DOHH2 (cell line): ENCODE data around the gene SNRPD2.

Source experiments
- H3F3A ChIP-seq: fragments of 200-600 bp; sonication (generic), shearing (Covaris generic); 2 replicates; pipeline ENCODE4 v1.6.0; 2016; ENCODE audit warnings: antibody characterized with exemption, mild to moderate bottlenecking; ENCODE audit not compliant: control insufficient read depth, insufficient read depth
- H3K27ac ChIP-seq: fragments of 200-600 bp; sonication (generic); 2 replicates; pipeline ENCODE4 v1.5.1; 2014; ENCODE audit warnings: low read depth, mild to moderate bottlenecking, low read length, moderate library complexity
- H3K27me3 ChIP-seq: fragments of 200-600 bp; sonication (generic); 2 replicates; pipeline ENCODE4 v1.6.1; 2014; ENCODE audit warnings: mild to moderate bottlenecking, low read length, mixed read lengths; ENCODE audit not compliant: control insufficient read depth
- H3K36me3 ChIP-seq: fragments of 200-600 bp; sonication (generic); 2 replicates; pipeline ENCODE4 v1.6.1; 2014; ENCODE audit warnings: mild to moderate bottlenecking, low read length, moderate library complexity, mixed read lengths; ENCODE audit not compliant: control insufficient read depth
- H3K4me1 ChIP-seq: fragments of 200-600 bp; sonication (generic); 2 replicates; pipeline ENCODE4 v1.6.1; 2014; ENCODE audit warnings: mild to moderate bottlenecking, low read length, mixed read lengths; ENCODE audit not compliant: control insufficient read depth
- H3K4me2 ChIP-seq: fragments of 200-600 bp; sonication (generic); 2 replicates; pipeline ENCODE4 v1.6.0; 2014; ENCODE audit warnings: mild to moderate bottlenecking, low read length, moderate library complexity
- H3K4me3 ChIP-seq: fragments of 200-600 bp; sonication (generic); 2 replicates; pipeline ENCODE4 v1.5.1; 2014; ENCODE audit warnings: mild to moderate bottlenecking, low read length, mixed read lengths
- H3K79me2 ChIP-seq: fragments of 200-600 bp; sonication (generic); 2 replicates; pipeline ENCODE4 v1.6.1; 2014; ENCODE audit warnings: mild to moderate bottlenecking, low read length, mixed read lengths; ENCODE audit not compliant: control insufficient read depth
- H3K9me2 ChIP-seq: fragments of 200-600 bp; sonication (generic); replicated peaks from 2 replicates; pipeline ENCODE4 v1.6.1; 2014; ENCODE audit warnings: mild to moderate bottlenecking, low read length, mixed read lengths; ENCODE audit not compliant: control insufficient read depth
- H3K9me3 ChIP-seq: fragments of 200-600 bp; sonication (generic); 2 replicates; pipeline ENCODE4 v1.6.1; 2014; ENCODE audit warnings: antibody characterized with exemption, low read length, mixed read lengths; ENCODE audit not compliant: control insufficient read depth, insufficient read depth
- H4K20me1 ChIP-seq: fragments of 200-600 bp; sonication (generic); 2 replicates; pipeline ENCODE4 v1.6.0; 2014; ENCODE audit warnings: low read depth, mild to moderate bottlenecking, antibody characterized with exemption, low read length, moderate library complexity; ENCODE audit not compliant: control insufficient read depth, insufficient read depth
- EZH2phosphoT487 ChIP-seq: fragments of 200-600 bp; sonication (generic); IDR thresholded peaks from 2 replicates; pipeline ENCODE4 v1.6.1; 2017; ENCODE audit warnings: borderline replicate concordance, mild to moderate bottlenecking, antibody characterized with exemption, low read length, moderate library complexity, mixed read lengths
- TF ChIP-seq, protein P1 (sequence below): fragments of 200-600 bp; sonication (generic); IDR thresholded peaks from one replicate; pipeline ENCODE4 v1.5.1; 2014; ENCODE audit warnings: antibody characterized with exemption, mild to moderate bottlenecking, low read depth, low read length; ENCODE audit not compliant: poor library complexity, severe bottlenecking

SNRPD2 gene

DNA sequence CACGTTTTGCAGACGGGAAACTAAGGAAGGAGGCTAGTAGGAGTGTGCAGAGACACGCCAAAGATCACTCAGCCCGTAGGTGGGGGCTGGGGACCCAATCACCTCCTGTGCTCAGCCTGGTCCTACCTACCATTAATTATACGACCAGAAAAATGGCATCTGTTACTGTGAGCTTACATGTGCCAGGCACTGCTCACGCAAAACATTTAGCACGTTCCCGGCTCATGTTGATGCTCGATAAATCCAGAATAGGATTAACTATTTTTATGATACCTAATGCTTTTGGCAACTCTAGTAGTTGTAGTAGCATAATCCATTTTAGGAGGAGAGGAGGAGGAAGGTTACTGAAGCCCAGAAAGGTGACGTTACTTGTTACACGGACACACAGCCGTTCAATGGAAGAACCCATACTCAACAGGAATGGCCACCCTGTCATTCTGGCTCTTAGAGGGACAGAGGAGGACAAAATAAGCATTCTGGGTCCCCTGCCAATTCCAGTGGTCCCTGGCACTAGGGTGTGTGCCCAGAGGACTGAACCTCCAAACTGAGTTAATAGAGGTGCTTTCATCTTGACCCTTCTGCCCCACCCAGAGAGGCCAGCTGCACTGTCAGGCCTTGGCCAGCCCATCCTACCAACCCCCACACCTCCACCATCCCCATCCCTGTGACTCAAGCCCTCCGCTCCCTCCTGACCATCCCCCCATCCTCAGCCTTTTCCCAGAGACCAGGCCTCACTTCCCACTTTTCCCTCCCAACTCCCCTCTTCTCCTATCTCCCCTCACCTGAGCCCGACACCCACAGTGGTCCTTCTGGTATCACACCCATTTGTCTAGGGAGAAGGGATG, 47.6 kb downstream of the SNRPD2 start:
- peak overlapping the region; percentile 94; the same call in 1 of the 2 replicates for H3K4me2 ChIP-seq

DNA sequence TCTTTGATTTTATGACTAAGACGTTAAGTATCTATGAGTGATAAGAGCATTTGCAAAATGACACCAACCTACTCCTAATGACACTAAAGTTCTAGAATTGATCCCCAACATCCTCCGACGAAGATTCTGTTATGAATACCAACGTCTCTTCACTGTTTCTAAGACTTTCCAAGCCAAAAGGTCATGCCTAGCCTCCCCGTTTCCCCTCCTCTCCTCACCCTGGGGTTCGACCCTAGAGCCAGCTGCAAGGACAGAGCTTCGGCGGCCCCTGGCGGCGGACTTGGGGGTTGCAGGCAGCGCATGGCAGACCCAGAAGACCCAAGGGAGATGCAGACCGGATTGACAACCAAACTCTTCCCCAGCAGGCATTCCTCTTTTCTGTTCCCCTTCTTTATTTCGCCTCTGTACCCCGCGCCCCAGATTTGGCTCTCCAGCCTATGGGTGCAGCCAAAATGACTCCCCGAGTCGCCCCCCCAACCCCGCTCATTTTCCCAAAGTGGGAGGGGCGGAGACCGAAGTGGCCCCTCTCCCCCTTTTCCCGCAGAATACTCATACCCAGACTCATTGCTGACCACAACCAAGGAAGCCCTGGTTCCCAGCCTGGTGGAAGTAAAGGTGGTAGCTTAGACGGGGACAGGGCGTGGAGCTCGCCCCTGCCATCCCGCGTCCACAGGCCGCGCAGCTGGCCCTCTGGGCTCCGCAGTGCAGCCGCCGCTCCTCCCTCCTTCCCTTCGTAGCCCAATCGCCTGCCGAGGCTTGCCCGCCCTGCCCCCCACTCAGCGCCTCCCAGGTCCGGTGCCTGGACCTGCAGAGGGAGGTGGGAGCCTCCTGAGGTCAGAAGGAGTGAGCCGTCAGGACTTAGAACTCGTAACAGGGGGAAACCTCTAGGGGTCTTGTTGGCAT, 48.5 kb downstream of the SNRPD2 start:
- peak overlapping the region; percentile 83 for H3K27ac ChIP-seq
- H3K27me3 ChIP-seq = peaks cover 18% of the 10 kb centered on the region
- TF ChIP-seq, protein P1, sequence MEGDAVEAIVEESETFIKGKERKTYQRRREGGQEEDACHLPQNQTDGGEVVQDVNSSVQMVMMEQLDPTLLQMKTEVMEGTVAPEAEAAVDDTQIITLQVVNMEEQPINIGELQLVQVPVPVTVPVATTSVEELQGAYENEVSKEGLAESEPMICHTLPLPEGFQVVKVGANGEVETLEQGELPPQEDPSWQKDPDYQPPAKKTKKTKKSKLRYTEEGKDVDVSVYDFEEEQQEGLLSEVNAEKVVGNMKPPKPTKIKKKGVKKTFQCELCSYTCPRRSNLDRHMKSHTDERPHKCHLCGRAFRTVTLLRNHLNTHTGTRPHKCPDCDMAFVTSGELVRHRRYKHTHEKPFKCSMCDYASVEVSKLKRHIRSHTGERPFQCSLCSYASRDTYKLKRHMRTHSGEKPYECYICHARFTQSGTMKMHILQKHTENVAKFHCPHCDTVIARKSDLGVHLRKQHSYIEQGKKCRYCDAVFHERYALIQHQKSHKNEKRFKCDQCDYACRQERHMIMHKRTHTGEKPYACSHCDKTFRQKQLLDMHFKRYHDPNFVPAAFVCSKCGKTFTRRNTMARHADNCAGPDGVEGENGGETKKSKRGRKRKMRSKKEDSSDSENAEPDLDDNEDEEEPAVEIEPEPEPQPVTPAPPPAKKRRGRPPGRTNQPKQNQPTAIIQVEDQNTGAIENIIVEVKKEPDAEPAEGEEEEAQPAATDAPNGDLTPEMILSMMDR = peak; percentile 99
- TF ChIP-seq EZH2phosphoT487 = no peak
- peak overlapping the region; percentile 53 for H3K4me3 ChIP-seq
- H3K9me2 ChIP-seq = no peaks in the 10 kb centered on the region
- H3K4me1 ChIP-seq = peaks cover 57% of the 10 kb centered on the region
- H3K79me2 ChIP-seq = peaks cover 2% of the 10 kb centered on the region; the same call in 1 of the 2 replicates
- no peaks in the 10 kb centered on the region for H3K9me3 ChIP-seq
- H4K20me1 ChIP-seq = no peaks in the 10 kb centered on the region
- peaks cover 2% of the 10 kb centered on the region; the same call in 1 of the 2 replicates for H3K36me3 ChIP-seq
- peak overlapping the region; percentile 94 for H3K4me2 ChIP-seq
- peaks cover 21% of the 10 kb centered on the region for H3F3A ChIP-seq

More for the DNA sequence above, 47.6 kb downstream of the SNRPD2 start:
- H3K27ac ChIP-seq = no peak overlapping the region
- H3K9me3 ChIP-seq = no peaks in the 10 kb centered on the region
- TF ChIP-seq EZH2phosphoT487 = no peak
- TF ChIP-seq, protein P1 = no peak
- H3K9me2 ChIP-seq = no peaks in the 10 kb centered on the region
- H3K36me3 ChIP-seq = no peaks in the 10 kb centered on the region
- H3F3A ChIP-seq = peaks cover 21% of the 10 kb centered on the region
- no peaks in the 10 kb centered on the region for H4K20me1 ChIP-seq
- H3K27me3 ChIP-seq = peaks cover 18% of the 10 kb centered on the region
- peaks cover 51% of the 10 kb centered on the region for H3K4me1 ChIP-seq
- H3K4me3 ChIP-seq = no peak overlapping the region
- no peaks in the 10 kb centered on the region for H3K79me2 ChIP-seq

DNA sequence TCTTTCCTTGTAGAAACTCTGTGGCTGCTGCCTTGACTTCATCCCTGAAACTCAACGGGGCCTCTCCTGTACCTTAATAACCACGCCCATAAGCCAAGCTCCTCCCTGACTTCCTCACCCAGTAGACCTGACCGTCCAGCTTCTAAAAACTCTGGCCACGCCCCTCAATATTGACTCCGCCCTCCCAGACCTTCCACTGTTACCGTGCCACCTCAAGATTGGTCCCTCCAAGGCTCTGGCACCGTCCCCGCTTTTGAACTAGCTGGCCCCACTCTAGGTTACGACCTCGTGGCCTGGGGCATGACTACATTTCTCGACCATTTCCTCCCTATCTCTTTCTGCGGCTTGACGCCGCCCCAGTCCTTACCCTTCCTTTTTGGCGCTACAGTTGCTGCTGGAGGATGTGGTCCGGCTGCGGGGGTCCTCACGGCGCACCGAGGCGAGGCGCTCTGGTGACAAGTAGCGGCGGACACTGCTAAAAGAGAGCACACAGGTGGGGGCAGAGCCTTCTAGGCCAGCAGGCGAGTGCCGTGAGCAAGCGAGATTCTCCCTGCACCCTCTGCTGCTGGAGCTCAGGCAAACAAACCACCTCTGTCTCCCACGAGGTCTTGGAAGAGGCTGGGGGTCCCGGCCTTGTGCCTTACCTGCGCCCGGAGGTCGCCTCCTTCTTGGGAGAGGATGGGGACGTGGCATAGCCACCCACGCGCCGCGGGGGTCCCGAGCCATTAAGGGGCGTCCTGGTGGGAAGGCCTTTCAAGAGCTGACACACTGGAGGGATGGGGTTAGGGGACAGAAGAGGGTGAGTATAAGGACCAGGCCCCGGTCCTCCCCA, 50.3 kb downstream of the SNRPD2 start:
- Histone ChIP-seq H3K4me3 (peak overlapping the region; percentile 89), H3K27ac (peak overlapping the region; percentile 83), H3K4me1 (peaks cover 56% of the 10 kb centered on the region), H3K36me3 (peaks cover 6% of the 10 kb centered on the region; the same call in 1 of the 2 replicates), H3K9me2 (no peaks in the 10 kb centered on the region), H3K79me2 (peaks cover 2% of the 10 kb centered on the region; the same call in 1 of the 2 replicates), H3K9me3 (no peaks in the 10 kb centered on the region), H3F3A (peaks cover 21% of the 10 kb centered on the region), H3K27me3 (peaks cover 18% of the 10 kb centered on the region), H4K20me1 (no peaks in the 10 kb centered on the region), H3K4me2 (peak overlapping the region; percentile 94)
- no peak for TF ChIP-seq EZH2phosphoT487
- TF ChIP-seq, protein P1 = no peak
